ENCODE results near the gene EREG.

Gene EREG

DNA sequence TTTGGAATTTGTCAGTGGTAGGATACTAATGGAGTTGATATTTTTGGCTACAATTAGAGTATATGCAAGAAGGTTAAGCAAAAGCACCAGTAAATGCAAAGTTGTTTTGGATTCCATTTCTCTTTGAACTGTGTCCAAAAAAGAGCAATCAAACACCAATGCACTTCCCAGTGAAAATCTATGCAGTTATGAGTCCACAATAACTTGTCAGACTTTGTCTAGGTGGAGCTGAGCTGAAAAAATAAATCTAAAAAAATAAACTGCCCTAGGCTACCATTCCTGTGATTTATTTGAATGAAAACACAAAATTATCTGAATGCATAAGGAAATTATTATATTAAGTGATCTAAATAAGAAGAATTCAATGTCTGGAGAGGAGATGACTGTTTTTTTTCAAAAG, 42.9 kb downstream of the EREG start:
- peaks cover 15% of the 10 kb centered on the region for H3K4me1 ChIP-seq (ENCODE audit: control insufficient read depth, insufficient read depth, low read length)
- H3K9ac ChIP-seq (ENCODE audit: low read depth, low read length) = no peak overlapping the region
- H3K27me3 ChIP-seq (ENCODE audit: control insufficient read depth, insufficient read depth, low read length) = no peaks in the 10 kb centered on the region
- no peak overlapping the region for H3K27ac ChIP-seq (ENCODE audit: low read depth, low read length)
- no peaks in the 10 kb centered on the region for H3K9me3 ChIP-seq (ENCODE audit: control insufficient read depth, insufficient read depth, low read length)
- H3K36me3 ChIP-seq (ENCODE audit: control insufficient read depth, insufficient read depth, low read length) = no peaks in the 10 kb centered on the region
- H3K4me3 ChIP-seq (ENCODE audit: low read depth, low read length) = no peak overlapping the region

DNA sequence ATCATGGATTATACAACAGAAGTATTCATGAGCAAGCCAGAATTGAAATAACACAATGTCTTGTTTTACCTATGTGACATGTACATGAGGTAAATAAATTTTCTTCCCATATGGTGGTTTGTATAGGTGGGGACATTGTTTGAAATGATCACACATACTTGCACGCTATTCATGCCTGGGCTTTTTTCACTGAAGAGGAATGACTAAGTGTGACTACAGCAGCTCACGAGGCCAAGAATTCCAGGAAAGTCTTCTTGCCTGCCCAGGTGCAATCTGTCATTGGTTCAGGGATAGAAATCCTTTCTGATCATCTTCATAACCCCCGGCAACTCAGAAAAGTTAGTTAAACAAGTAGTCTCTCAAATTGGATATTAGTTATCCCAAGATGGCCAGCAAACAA, 43.7 kb downstream of the EREG start:
- no peak overlapping the region for H3K9ac ChIP-seq (ENCODE audit: low read depth, low read length)
- H3K27me3 ChIP-seq (ENCODE audit: control insufficient read depth, insufficient read depth, low read length) = no peaks in the 10 kb centered on the region
- H3K4me3 ChIP-seq (ENCODE audit: low read depth, low read length) = no peak overlapping the region
- H3K4me1 ChIP-seq (ENCODE audit: control insufficient read depth, insufficient read depth, low read length) = peaks cover 15% of the 10 kb centered on the region
- no peaks in the 10 kb centered on the region for H3K36me3 ChIP-seq (ENCODE audit: control insufficient read depth, insufficient read depth, low read length)
- no peaks in the 10 kb centered on the region for H3K9me3 ChIP-seq (ENCODE audit: control insufficient read depth, insufficient read depth, low read length)
- no peak overlapping the region for H3K27ac ChIP-seq (ENCODE audit: low read depth, low read length)

DNA sequence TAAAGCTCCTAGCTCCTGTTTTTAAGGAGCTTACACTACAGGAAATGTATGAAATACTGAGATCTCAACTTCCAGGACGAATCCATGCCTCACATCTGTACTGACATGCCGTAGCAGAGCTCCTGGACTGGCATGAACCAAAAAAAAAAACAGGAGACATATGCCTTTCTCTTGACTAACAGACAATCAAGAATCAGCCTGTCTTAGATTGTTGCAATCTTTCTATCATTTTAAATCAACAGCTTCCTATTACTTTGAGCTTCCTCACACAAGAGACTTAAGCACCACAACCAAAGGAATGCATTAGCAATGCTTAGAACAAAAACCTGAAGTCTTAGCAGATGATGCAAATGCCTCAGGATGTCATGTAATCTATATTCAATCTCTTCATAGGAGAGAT, 45.3 kb downstream of the EREG start:
- no peak overlapping the region for H3K4me3 ChIP-seq (ENCODE audit: low read depth, low read length)
- H3K9me3 ChIP-seq (ENCODE audit: control insufficient read depth, insufficient read depth, low read length) = no peaks in the 10 kb centered on the region
- peaks cover 15% of the 10 kb centered on the region for H3K4me1 ChIP-seq (ENCODE audit: control insufficient read depth, insufficient read depth, low read length)
- H3K36me3 ChIP-seq (ENCODE audit: control insufficient read depth, insufficient read depth, low read length) = no peaks in the 10 kb centered on the region
- no peak overlapping the region for H3K27ac ChIP-seq (ENCODE audit: low read depth, low read length)
- H3K9ac ChIP-seq (ENCODE audit: low read depth, low read length) = no peak overlapping the region
- no peaks in the 10 kb centered on the region for H3K27me3 ChIP-seq (ENCODE audit: control insufficient read depth, insufficient read depth, low read length)

DNA sequence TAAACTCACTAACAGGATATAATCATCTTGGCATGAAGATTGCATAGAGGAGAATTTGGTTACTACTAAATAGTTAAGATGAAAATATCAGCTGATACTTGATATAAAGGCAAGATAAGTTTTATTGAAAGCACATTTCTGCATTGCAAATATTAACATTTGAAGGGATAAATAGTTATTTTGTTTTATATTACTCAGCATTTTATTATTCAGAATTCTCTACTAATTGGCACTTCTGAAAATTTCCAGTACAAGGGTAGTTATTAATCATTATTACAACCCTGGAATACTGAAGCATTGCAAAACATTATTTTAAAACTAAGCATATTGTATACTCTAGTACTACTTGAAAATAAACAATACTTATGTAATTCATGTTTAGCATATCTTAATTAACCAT, 47.3 kb downstream of the EREG start:
- no peaks in the 10 kb centered on the region for H3K9me3 ChIP-seq (ENCODE audit: control insufficient read depth, insufficient read depth, low read length)
- H3K4me3 ChIP-seq (ENCODE audit: low read depth, low read length) = no peak overlapping the region
- no peak overlapping the region for H3K9ac ChIP-seq (ENCODE audit: low read depth, low read length)
- no peaks in the 10 kb centered on the region for H3K36me3 ChIP-seq (ENCODE audit: control insufficient read depth, insufficient read depth, low read length)
- peaks cover 15% of the 10 kb centered on the region for H3K4me1 ChIP-seq (ENCODE audit: control insufficient read depth, insufficient read depth, low read length)
- H3K27me3 ChIP-seq (ENCODE audit: control insufficient read depth, insufficient read depth, low read length) = no peaks in the 10 kb centered on the region
- H3K27ac ChIP-seq (ENCODE audit: low read depth, low read length) = no peak overlapping the region

DNA sequence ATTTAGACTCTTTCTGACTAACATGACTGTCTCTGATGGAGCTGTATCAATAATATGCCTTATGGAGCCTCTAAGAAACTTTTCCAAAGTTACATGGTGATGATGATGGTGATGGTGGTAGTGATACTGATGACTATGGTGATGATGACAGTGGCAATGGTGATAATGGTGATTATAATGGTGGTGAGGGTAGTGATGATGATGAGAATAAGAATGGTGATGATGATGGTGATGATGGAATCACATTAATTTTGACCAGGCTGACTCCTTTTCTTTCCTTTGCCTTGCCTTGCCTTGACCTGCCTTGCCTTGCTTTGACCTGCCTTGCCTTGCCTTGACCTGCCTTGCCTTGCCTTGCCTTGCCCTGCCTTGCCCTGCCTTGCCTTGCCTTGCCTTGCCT, 48.3 kb downstream of the EREG start:
- Histone ChIP-seq H3K9me3 (ENCODE audit: control insufficient read depth, insufficient read depth, low read length) (no peaks in the 10 kb centered on the region), H3K9ac (ENCODE audit: low read depth, low read length) (no peak overlapping the region), H3K4me3 (ENCODE audit: low read depth, low read length) (no peak overlapping the region), H3K36me3 (ENCODE audit: control insufficient read depth, insufficient read depth, low read length) (no peaks in the 10 kb centered on the region), H3K27me3 (ENCODE audit: control insufficient read depth, insufficient read depth, low read length) (no peaks in the 10 kb centered on the region), H3K27ac (ENCODE audit: low read depth, low read length) (no peak overlapping the region), H3K4me1 (ENCODE audit: control insufficient read depth, insufficient read depth, low read length) (peaks cover 15% of the 10 kb centered on the region)

DNA sequence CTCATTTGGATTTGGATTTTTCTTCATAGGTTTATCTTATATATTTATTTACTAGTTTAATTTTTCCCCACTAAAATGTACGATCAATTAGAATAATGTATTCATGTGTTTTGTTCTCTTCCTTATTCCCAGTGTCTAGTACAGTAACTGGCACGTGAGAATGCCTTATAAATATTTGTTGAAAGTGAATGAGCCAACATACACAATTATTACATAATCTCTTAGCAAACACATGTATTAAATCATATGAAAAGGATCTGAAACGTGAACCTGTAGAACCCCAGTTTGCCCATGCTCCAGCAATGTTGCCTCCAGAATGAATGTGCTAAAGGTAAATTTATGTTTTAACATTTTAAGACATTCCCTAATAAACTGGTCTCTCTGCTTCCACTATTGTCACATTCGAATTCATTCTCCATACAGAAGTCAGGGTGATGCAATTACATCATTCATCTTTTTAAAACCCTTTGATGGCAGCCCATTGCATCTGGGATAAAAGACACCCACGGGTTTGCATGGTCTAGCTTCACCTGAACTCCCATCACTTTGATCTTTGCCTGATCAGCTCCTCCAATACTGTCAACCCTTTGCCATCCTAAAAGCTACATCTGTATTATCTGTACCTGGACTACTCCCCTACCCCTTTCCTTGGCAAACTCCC, 49.3 kb downstream of the EREG start:
- H3K4me1 ChIP-seq (ENCODE audit: control insufficient read depth, insufficient read depth, low read length) = peaks cover 15% of the 10 kb centered on the region
- no peaks in the 10 kb centered on the region for H3K36me3 ChIP-seq (ENCODE audit: control insufficient read depth, insufficient read depth, low read length)
- no peak overlapping the region for H3K9ac ChIP-seq (ENCODE audit: low read depth, low read length)
- H3K9me3 ChIP-seq (ENCODE audit: control insufficient read depth, insufficient read depth, low read length) = no peaks in the 10 kb centered on the region
- no peaks in the 10 kb centered on the region for H3K27me3 ChIP-seq (ENCODE audit: control insufficient read depth, insufficient read depth, low read length)
- no peak overlapping the region for H3K4me3 ChIP-seq (ENCODE audit: low read depth, low read length)
- H3K27ac ChIP-seq (ENCODE audit: low read depth, low read length) = no peak overlapping the region

DNA sequence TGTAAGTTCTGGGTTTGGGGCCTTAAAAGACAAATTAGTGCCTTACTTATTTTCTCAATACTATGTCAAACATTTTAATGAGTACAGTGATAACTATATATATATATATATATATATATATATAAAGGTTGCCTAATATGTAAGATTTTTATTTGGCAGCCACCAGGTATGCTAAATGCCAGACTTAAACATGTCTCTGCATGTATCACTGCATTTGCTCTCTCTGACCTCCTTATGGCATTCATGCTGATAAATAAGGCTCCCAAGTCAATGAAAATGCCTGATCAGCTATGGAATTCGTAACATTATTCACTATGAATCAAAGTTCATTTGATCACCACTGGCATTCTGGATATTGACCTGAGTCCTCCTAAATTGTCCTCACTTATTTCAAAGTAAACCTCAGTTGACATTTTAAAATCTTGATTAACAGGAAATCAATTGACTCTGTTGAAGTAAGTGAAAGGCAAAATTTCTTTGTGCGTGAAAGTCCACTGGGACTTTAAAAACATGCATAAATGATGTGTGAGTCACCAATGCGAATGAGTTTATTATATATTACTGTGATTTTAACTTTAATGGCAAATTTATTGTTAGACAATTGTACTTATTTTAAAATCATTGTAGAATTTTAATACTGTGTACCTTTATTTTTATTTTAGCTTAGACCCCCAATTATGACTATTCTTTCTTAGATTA, 50.8 kb downstream of the EREG start:
- no peak overlapping the region for H3K27ac ChIP-seq (ENCODE audit: low read depth, low read length)
- H3K36me3 ChIP-seq (ENCODE audit: control insufficient read depth, insufficient read depth, low read length) = no peaks in the 10 kb centered on the region
- H3K4me3 ChIP-seq (ENCODE audit: low read depth, low read length) = no peak overlapping the region
- peaks cover 8% of the 10 kb centered on the region; the same call in 1 of the 2 replicates for H3K4me1 ChIP-seq (ENCODE audit: control insufficient read depth, insufficient read depth, low read length)
- H3K9ac ChIP-seq (ENCODE audit: low read depth, low read length) = no peak overlapping the region
- H3K9me3 ChIP-seq (ENCODE audit: control insufficient read depth, insufficient read depth, low read length) = no peaks in the 10 kb centered on the region
- H3K27me3 ChIP-seq (ENCODE audit: control insufficient read depth, insufficient read depth, low read length) = no peaks in the 10 kb centered on the region

DNA sequence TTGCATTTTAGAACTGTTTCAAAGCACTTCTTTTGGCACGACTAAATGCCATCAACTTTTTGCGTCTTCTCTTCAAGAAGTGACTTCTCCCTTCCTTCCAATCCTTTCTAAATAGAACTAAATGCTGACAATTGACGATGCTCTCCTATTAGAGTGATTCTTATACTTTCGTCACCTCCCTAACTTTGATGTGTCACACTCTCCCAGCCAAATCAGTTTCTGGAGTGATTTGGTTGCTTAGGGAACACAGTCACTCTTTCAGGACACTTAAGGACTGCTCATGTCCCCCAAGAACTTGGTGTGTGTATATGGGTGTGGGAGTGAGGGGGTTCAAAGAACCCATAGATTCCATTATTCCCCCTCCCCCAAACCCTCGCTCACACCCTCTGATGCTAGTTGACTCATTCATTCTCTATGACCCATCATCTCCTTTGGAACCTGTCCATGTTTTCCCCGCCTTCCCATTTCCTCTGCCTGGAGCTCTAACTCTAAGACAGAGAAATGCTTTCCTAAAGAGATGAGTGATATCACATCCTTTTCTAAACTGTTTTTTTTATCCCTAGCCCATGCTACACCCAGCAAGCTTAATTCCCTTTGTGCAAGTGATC, 53.2 kb downstream of the EREG start:
- H3K36me3 ChIP-seq (ENCODE audit: control insufficient read depth, insufficient read depth, low read length) = no peaks in the 10 kb centered on the region
- no peaks in the 10 kb centered on the region for H3K27me3 ChIP-seq (ENCODE audit: control insufficient read depth, insufficient read depth, low read length)
- no peaks in the 10 kb centered on the region for H3K9me3 ChIP-seq (ENCODE audit: control insufficient read depth, insufficient read depth, low read length)
- H3K4me1 ChIP-seq (ENCODE audit: control insufficient read depth, insufficient read depth, low read length) = peaks cover 3% of the 10 kb centered on the region
- H3K9ac ChIP-seq (ENCODE audit: low read depth, low read length) = no peak overlapping the region
- no peak overlapping the region for H3K4me3 ChIP-seq (ENCODE audit: low read depth, low read length)
- no peak overlapping the region for H3K27ac ChIP-seq (ENCODE audit: low read depth, low read length)

DNA sequence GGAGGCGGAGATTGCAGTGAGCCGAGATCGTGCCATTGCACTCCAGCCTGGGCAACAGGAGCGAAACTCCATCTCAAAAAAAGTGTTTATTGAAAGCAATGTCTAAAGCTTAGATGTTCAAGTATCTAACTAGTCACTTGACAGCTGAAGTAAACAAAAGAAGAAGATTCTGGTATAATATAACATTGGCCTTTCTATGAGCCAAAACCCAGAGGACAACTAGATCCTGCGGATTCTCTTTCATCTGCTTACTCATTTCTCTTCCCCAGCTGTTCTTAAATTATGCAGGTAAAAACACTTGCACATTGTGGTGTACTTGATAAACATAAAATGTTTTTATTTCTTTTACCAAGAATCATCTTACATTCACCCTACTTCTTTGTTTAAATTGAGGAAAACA, 55.9 kb downstream of the EREG start:
- Histone ChIP-seq H3K4me1 (ENCODE audit: control insufficient read depth, insufficient read depth, low read length) (peaks cover 5% of the 10 kb centered on the region), H3K9me3 (ENCODE audit: control insufficient read depth, insufficient read depth, low read length) (no peaks in the 10 kb centered on the region), H3K9ac (ENCODE audit: low read depth, low read length) (no peak overlapping the region), H3K27me3 (ENCODE audit: control insufficient read depth, insufficient read depth, low read length) (no peaks in the 10 kb centered on the region), H3K27ac (ENCODE audit: low read depth, low read length) (no peak overlapping the region), H3K36me3 (ENCODE audit: control insufficient read depth, insufficient read depth, low read length) (no peaks in the 10 kb centered on the region), H3K4me3 (ENCODE audit: low read depth, low read length) (no peak overlapping the region)

DNA sequence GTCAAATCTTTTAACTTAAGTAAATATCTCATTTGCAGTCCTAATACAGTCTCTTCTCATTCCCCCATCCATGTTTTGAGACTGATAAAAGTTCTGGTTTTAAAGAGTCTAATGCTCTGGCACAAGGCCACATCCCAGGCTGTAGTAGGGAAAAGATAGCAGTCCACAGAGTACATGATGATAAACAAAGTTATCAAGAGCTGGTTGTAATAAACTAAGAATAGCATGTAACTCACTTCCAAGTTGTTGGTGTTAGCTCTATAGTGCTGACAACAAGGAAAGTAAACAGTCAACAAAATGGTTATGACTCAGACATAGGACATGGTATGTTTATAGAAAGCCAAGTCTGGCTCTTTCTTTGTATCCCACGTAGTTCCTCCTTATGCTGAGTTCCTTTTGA, 58.2 kb downstream of the EREG start:
- Histone ChIP-seq H3K27me3 (ENCODE audit: control insufficient read depth, insufficient read depth, low read length) (no peaks in the 10 kb centered on the region), H3K27ac (ENCODE audit: low read depth, low read length) (no peak overlapping the region), H3K36me3 (ENCODE audit: control insufficient read depth, insufficient read depth, low read length) (no peaks in the 10 kb centered on the region), H3K4me1 (ENCODE audit: control insufficient read depth, insufficient read depth, low read length) (peaks cover 5% of the 10 kb centered on the region), H3K4me3 (ENCODE audit: low read depth, low read length) (no peak overlapping the region), H3K9me3 (ENCODE audit: control insufficient read depth, insufficient read depth, low read length) (no peaks in the 10 kb centered on the region), H3K9ac (ENCODE audit: low read depth, low read length) (no peak overlapping the region)

DNA sequence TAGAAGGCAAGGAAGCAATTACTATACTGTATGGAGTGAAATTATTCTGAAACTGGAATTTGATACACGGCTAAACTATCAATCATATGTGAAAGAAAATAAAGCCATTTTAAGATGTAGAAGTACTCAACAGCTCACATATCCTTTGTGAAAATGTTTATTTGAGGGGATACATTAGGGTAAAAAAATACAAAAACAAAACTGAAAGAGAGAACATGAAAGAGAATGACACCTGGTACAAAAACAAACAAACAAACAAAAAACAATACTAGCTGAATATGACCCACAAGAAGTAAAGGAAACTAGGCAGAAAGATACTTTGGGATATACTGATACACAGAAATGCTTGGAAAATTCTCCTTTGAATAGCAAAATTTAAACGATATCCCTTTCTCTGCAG, 59.2 kb downstream of the EREG start:
- Histone ChIP-seq H3K4me1 (ENCODE audit: control insufficient read depth, insufficient read depth, low read length) (peaks cover 5% of the 10 kb centered on the region), H3K27me3 (ENCODE audit: control insufficient read depth, insufficient read depth, low read length) (no peaks in the 10 kb centered on the region), H3K4me3 (ENCODE audit: low read depth, low read length) (no peak overlapping the region), H3K9me3 (ENCODE audit: control insufficient read depth, insufficient read depth, low read length) (no peaks in the 10 kb centered on the region), H3K27ac (ENCODE audit: low read depth, low read length) (no peak overlapping the region), H3K36me3 (ENCODE audit: control insufficient read depth, insufficient read depth, low read length) (no peaks in the 10 kb centered on the region), H3K9ac (ENCODE audit: low read depth, low read length) (no peak overlapping the region)

All from HUES48 (cell line).